ENCODE data around the gene TNS1. TPM values are rescaled to one million over a fixed set of nuclear protein-coding genes. Genes with fewer than 3 reads are reported as not detected.

The TNS1 gene
- total RNA-seq, 1 experiment from 2014 or later: 6.2 TPM

- no peaks in the 10 kb centered on the region for H3K27me3 ChIP-seq (ENCODE audit: insufficient read depth, low read length)
- ChIA-PET CTCF (interaction anchor here (1.5 kb wide), 1 partner anchor 71 kb away, joined by 4 read pairs; no protein-coding TSS in a partner anchor), RAD21 (ENCODE audit: low non-redundant PET in 1 of 2, low total read pairs in 2 of 2, uncharacterized antibody in 2 of 2, unreplicated experiment in 2 of 2) (no interaction called here), POLR2A (interaction anchor here (0.6 kb wide), 1 partner anchor 672 kb away, joined by 3 read pairs; no protein-coding TSS in a partner anchor)
- H3K79me2 ChIP-seq (ENCODE audit: insufficient read depth, low read length): no peaks in the 10 kb centered on the region
- no peak overlapping the region for H3K4me2 ChIP-seq (ENCODE audit: low read length)
- H4K20me1 ChIP-seq (ENCODE audit: insufficient read depth): no peaks in the 10 kb centered on the region
- TF ChIP-seq CTCF (IDR thresholded peaks at IDR 0.05 in 2 of 3, conservative IDR thresholded peaks at IDR 0.05 in 1 of 3; ENCODE audit: borderline replicate concordance in 1 of 3, insufficient read depth in 1 of 3, low read depth in 2 of 3, low read length in 2 of 3): no peak
- no peak for TF ChIP-seq ELF1 (IDR thresholded peaks at IDR 0.05; ENCODE audit: borderline replicate concordance, low read depth)
- no peak for TF ChIP-seq ZFX (IDR thresholded peaks at IDR 0.05)
- no peak for TF ChIP-seq FOSL1 (IDR thresholded peaks at IDR 0.05; ENCODE audit: low read depth)
- TF ChIP-seq CEBPB (IDR thresholded peaks at IDR 0.05; ENCODE audit: low read depth): no peak
- TF ChIP-seq MAX (IDR thresholded peaks at IDR 0.05): no peak
- TF ChIP-seq EZH2phosphoT487 (IDR thresholded peaks at IDR 0.05; ENCODE audit: borderline replicate concordance): no peak
- TF ChIP-seq CBX3 (IDR thresholded peaks at IDR 0.05; ENCODE audit: low read depth): no peak
- TF ChIP-seq YY1 (IDR thresholded peaks at IDR 0.05; ENCODE audit: extremely low read depth, insufficient replicate concordance, low read depth, low read length): no peak
- intact Hi-C loops (cut with micrococcal nuclease): no loop called here
- H3K4me3 ChIP-seq (replicated peaks in 1 of 2; ENCODE audit: low read depth in 1 of 2, low read length in 2 of 2): no peak overlapping the region
- no peaks in the 10 kb centered on the region for H3K36me3 ChIP-seq (ENCODE audit: control insufficient read depth in 1 of 2, insufficient read depth in 2 of 2, low read length in 2 of 2)
- no peak overlapping the region for H2AFZ ChIP-seq (ENCODE audit: low read depth, low read length, poor library complexity, severe bottlenecking)
- no peaks in the 10 kb centered on the region for H3K9me2 ChIP-seq (ENCODE audit: insufficient read depth)
- H3K9ac ChIP-seq (ENCODE audit: low read length): no peak overlapping the region
- BruUV-seq (replicated peaks): no TSS peak
- H3K4me1 ChIP-seq (ENCODE audit: control insufficient read depth in 1 of 2, insufficient read depth in 2 of 2, low read length in 2 of 2): peaks cover 6 to 21% of the 10 kb centered on the region in 2 experiments
- no peak for ATAC-seq
- H3K27ac ChIP-seq (ENCODE audit: low read depth, low read length): no peak overlapping the region
- H3K9me3 ChIP-seq (ENCODE audit: control insufficient read depth in 1 of 2, insufficient read depth in 1 of 2, low read depth in 1 of 2, low read length in 2 of 2): no peaks in the 10 kb centered on the region
- DNase-seq (ENCODE audit: low read depth, low spot score): no peak
Observed at GRCh38 chr2:217856871-217857270, 145.9 kb downstream of the TNS1 start.

Measured in HCT116 (cell line).